Measurements from ENCODE around the gene TRABD2B. TPM values are rescaled to one million over a fixed set of nuclear protein-coding genes. Genes with fewer than 3 reads are reported as not detected.

The TRABD2B gene
- total RNA-seq, 1 experiment from 2014 or later: 10.3 TPM

GRCh38 chr1:48016515-48016914, 19.3 kb upstream of the TRABD2B start (continued):
- no peak for TF ChIP-seq FOXP4 (CRISPR knock-in tag; IDR thresholded peaks at IDR 0.05)
- TF ChIP-seq ZNF396 (CRISPR knock-in tag; IDR thresholded peaks at IDR 0.05; ENCODE audit: borderline replicate concordance): no peak
- TF ChIP-seq ATF2 (CRISPR knock-in tag; IDR thresholded peaks at IDR 0.05; ENCODE audit: borderline replicate concordance, low read depth): no peak

- Mint-ChIP-seq H3K9me3 (no peaks in the 10 kb centered on the region), H3K27me3 (ENCODE audit: low read depth) (peaks cover 28% of the 10 kb centered on the region)
- no peak for ATAC-seq
- TF ChIP-seq SOX15 (CRISPR knock-in tag; IDR thresholded peaks at IDR 0.05) (no peak), SMAD4 (CRISPR knock-in tag; IDR thresholded peaks at IDR 0.05) (no peak), RELA (CRISPR knock-in tag; IDR thresholded peaks at IDR 0.05; ENCODE audit: borderline replicate concordance) (no peak), NR1H2 (CRISPR knock-in tag; IDR thresholded peaks at IDR 0.05) (no peak), ZNF423 (CRISPR knock-in tag; IDR thresholded peaks at IDR 0.05) (no peak), ZNF532 (CRISPR knock-in tag; IDR thresholded peaks at IDR 0.05; ENCODE audit: borderline replicate concordance) (no peak), JUN (CRISPR knock-in tag; IDR thresholded peaks at IDR 0.05) (no peak), ZNF281 (CRISPR knock-in tag; IDR thresholded peaks at IDR 0.05) (no peak), TP53 (CRISPR knock-in tag; IDR thresholded peaks at IDR 0.05) (no peak), SMAD3 (CRISPR knock-in tag; IDR thresholded peaks at IDR 0.05; ENCODE audit: borderline replicate concordance) (no peak), ERG (CRISPR knock-in tag; IDR thresholded peaks at IDR 0.05) (no peak), FOXP4 (CRISPR knock-in tag; IDR thresholded peaks at IDR 0.05) (no peak), ESRRA (CRISPR knock-in tag; IDR thresholded peaks at IDR 0.05; ENCODE audit: borderline replicate concordance) (no peak), KAT7 (CRISPR knock-in tag; IDR thresholded peaks at IDR 0.05; ENCODE audit: borderline replicate concordance) (no peak), CBFB (CRISPR knock-in tag; IDR thresholded peaks at IDR 0.05; ENCODE audit: low read depth) (no peak), HMGXB4 (CRISPR knock-in tag; IDR thresholded peaks at IDR 0.05) (no peak), ZBTB21 (CRISPR knock-in tag; IDR thresholded peaks at IDR 0.05; ENCODE audit: borderline replicate concordance) (no peak)
Observed at GRCh38 chr1:48013270-48013669, 16.1 kb upstream of the TRABD2B start.

More at GRCh38 chr1:48013270-48013669, 16.1 kb upstream of the TRABD2B start:
- no peak for DNase-seq (ENCODE audit: low spot score)
- no peak overlapping the region for H3K27ac Mint-ChIP-seq
- no peak overlapping the region for H3K4me3 Mint-ChIP-seq
- no peaks in the 10 kb centered on the region for H3K36me3 Mint-ChIP-seq
- H3K4me1 Mint-ChIP-seq: no peaks in the 10 kb centered on the region
- ChIA-PET CTCF (no interaction called here), POLR2A (no interaction called here)

Measured in WTC11 (cell line).